NAMALWA (cell line): Measurements from ENCODE around the gene SLC4A1.

Source experiments
- DNase-seq: peaks from one replicate; pipeline ENCODE4 v3.0.0-alpha.2; 2015; ENCODE audit warnings: low spot score

Gene SLC4A1

DNA sequence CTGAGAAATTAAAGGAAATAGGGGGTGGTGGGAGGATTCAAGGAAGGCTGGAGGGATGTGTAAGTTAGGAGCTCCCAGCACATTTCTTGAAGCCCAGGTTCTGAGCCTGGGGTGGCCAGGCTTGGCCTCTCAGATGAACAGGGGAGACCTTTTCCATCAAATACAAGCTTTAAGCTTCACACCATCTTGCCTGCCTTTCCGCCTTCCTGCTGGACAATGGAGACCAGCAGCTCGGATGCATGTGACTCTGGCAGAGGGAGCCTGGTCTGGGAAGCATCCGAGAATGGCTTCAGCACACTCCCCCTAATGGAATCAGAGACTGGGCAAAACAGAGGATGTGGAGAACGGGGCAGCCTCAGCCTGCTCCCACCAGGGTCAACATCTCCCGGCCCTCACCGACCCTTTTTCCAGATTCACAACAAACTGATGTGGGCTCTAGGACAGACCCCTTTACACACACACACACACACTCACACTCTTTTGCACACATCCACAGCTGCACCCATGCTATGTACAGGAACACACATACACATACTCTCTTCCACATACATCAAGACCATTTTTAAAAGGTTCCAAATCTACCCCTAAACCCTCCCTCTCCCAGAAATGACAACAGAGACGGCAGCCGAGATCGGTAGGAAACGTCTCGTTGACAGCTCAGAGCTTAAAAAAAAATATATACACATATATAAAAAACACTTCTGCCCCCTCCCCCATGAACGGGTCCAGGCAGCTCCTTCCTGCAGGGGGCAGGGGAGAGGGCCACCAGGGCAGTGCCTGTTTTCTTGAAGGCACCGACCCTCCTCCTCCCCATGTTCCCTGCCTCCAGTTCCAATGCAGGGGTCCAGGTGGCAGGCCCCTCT lies 61.7 kb downstream of the SLC4A1 start:
- peak; percentile 42 for DNase-seq

DNA sequence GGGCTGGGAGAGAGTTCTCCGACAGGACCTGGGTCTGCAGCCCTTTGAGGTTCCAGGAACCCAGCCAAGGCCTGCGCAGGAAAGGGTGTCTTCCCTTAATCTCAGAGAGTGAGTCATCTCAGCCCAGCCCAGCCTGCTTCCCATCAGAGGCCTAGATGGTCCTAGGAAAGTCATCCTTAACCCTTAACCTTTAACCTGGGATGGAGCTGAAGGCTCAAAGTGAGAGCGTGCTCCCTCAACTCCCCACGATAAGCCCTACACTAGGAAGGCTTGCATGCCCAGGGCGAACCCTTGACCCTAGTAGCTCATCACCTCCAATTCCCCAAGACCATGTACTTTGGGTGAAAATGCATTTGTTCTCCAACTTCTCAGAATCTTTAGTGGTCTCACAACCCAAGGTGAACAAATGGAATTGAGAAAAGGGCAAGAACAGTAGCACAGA lies 63.5 kb downstream of the SLC4A1 start:
- DNase-seq, result no peak

DNA sequence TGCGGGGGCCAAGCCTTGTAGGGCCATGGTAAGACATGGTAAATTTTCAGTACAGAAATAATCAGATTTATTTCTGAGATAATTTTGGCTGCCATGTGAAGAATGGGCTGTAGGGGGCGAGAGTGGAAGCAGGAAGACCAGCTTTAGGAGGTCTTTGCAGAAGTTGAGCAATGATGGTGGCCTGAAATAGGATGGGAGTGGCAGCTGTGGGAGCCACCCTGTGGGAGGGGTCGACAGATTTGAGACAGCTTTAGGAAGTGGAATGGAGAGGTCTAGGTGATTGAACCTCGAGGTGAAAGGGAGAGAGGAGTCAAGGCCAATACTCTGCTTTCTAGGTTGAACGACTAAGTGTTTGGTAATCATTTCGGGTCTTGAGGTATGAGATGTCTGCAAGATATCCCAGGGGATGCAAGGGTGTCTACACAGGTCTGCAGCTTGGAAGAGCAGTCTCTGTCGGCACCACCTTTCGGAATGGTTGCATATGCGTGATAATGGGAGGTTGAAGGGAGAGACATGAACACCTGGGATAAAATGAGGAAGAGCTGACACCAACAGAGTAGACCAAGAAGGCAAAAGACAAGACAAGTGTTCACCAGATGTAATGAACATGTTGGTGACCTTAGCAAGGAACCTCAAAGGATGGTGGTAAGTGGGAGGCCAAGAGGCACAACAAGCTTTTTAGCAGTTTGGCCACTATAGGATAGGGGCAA lies 64.0 kb downstream of the SLC4A1 start:
- peak; percentile 86 for DNase-seq

DNA sequence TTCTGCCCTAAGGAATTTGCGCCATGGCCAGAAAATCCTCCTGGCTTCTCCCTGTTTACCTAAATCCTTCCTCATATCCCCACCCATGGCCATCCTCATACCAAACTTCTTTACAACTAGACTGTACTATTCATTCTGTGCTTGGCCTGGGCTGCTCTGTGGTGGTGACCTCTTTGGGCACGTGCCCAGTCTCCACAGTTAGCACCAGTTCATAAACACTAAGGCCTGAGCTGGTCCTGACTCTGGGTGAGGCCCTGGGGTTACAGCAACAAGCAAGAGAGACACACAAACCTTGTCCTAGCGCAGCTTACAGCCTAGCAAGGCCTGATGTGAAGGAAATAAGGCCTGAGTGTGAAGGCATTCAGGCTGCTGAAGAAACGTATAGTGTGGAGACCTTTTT lies 65.2 kb downstream of the SLC4A1 start:
- DNase-seq, result no peak

DNA sequence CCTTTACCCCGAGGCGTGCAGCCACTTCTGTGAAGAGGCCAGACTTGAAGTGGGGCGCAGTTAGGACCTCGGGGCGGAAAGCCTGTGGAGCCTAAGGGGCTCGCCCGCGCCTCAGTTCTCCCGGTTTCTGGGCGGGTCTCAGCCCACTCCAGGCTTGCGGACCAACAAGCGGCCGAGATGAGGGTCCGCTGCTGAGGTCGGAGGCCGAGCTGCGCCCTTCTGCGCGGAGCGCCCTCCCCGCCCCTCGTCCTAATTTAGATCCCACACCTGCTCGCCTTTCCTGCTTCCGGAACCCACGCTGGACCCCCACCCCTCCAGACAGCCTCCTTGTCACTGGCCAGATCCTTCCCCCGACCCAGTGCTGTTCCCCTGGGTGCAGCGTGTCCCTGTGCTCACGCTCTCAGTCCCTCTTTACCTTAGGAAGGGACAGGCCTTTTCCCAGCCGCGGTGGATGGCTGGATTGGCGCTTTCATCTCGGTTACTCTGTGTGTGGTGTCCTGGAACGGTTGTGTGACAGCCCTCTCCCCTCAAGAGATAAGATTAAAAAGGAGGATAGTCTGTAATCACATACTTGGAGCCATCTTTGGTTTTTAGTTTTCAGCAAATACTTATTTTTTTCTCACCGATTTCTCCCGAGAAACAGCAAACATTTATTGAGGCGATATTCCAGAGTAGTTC lies 67.3 kb downstream of the SLC4A1 start:
- DNase-seq, result no peak

DNA sequence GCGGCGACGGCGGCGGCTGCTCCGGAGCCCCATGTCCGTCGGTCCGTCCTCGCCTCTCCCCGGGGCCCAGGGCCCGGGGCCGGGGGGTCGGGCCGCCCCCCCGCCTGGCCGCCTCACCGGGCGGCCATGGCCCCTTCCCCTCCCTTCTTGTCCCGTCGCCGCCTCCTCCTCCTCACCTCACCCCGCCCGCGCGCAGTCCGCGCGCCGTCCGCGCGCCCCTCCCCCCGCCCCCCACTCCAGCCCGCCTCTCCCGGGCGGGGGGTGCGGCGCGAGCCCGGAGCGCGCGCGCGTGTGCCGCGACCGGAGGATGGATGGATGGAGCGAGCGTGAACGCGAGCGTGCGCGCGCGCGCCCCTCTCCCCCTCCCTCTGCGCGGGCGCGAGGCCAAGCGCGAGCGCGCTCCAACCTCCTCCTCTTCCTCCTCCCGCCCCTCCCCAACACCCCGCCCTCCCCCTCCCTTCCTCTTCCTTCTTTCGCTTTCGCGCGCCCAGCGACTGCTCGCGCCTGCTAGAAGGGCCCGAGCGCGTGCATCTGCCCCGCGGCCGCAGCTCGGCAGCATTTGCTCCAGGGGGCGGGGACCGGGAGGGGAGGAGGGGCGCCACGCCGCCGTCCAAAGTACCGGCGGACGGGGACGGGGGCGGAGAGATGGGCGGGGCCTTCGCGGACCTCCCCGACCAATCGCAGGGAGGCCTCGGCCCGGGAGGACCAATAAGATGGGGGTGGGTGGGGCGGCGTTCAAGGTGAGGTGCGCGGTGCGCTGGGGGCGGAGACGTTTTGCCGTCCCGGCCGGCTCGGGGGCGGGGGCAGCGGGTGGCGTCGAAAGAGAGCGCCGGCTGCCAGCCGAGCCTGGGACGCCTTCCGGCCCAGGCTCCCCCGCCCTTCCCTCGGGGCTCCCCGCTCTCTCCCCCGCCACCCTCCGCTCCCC lies 68.1 kb downstream of the SLC4A1 start, which contains the start of gene ATXN7L3:
Gene ATXN7L3 (minus strand): TSS at position 332 of the 925 bp plus-strand sequence. CDS start 1,814 bp downstream, outside the sequence.
- DNase-seq, result peak; percentile 97

DNA sequence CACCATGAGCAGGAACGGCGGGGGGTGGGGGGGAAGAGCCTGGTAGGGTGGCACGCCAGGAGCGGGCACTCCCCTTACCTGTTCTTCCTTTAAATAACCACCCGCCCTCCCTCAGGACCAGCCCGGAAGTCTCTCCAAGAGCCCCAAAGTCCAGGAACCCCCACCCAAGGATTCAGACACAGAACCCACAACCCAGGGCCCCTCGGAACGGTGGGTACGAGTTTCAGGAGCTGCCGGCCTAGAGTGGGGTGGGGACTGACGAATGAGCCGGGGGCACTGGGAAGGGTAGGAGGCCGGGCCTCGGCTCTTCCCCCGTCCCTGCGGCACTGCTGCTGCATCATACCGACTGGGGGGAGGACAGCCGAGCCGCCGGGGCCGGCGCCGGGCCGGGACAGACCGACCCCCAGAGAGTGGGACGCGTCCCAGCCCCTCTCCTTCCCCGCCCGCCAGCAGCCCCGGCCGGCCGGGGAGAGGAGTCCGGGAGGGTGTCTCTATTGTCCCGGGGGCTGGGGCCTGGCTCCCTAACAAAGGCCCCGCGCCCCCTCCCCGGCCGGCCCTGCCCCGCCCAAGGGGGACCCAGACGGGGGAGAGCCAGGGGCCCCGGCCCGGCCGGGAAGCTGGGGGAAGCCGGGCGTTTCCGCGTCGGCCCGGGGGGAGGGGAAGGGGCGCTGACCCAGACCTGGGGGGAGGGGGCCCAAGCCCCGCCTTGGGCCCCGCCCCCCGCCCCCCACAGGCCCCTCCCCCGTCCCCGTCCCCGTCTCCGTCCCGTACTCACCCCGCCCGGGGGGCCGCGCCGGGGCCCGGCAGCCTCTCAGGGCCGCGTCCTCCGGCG lies 69.0 kb downstream of the SLC4A1 start:
- DNase-seq, result peak; percentile 62
